ENCODE measurements around the gene SRSF7.

DNA sequence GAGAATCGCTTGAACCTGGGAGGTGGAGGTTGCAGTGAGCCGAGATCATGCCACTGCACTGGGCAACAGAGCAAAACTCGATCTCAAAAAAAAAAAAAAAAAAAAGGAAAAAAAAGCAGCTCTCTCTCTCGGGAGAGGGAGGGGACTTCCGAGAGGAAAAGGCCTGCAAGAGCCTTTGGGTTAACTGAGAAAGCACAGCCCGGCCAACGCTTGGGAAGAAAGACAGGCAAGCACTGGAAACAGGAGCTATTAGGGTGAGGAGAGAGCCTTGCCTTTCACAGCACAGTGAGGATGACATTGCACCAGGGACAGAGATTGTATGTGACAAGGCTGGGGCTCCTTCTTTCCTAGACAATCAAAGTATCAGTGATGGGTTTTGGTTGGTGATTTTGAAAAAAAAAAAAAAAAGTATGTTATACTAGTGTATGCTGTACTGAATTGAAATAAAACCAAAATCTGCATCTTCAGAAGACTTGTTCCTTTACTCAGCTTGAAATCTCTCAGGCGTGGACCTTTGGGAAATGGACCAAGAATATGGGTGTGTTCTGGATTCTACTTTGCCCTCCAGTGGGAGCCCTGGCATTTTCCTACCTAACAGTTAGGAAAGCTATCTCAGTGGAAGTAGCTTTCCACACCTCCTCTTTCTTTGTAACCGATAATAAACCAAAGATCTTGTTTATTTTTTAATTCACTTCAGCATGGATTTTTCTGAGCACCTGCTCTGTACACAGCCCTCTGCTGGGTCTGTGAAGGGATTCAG is 16.7 kb downstream of the SRSF7 start:
- TF ChIP-seq, protein P1, sequence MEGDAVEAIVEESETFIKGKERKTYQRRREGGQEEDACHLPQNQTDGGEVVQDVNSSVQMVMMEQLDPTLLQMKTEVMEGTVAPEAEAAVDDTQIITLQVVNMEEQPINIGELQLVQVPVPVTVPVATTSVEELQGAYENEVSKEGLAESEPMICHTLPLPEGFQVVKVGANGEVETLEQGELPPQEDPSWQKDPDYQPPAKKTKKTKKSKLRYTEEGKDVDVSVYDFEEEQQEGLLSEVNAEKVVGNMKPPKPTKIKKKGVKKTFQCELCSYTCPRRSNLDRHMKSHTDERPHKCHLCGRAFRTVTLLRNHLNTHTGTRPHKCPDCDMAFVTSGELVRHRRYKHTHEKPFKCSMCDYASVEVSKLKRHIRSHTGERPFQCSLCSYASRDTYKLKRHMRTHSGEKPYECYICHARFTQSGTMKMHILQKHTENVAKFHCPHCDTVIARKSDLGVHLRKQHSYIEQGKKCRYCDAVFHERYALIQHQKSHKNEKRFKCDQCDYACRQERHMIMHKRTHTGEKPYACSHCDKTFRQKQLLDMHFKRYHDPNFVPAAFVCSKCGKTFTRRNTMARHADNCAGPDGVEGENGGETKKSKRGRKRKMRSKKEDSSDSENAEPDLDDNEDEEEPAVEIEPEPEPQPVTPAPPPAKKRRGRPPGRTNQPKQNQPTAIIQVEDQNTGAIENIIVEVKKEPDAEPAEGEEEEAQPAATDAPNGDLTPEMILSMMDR (IDR thresholded peaks at IDR 0.05; ENCODE audit: borderline replicate concordance, extremely low read depth, low read length, poor library complexity, severe bottlenecking), result no peak
- TF ChIP-seq EZH2 (IDR thresholded peaks at IDR 0.05; ENCODE audit: borderline replicate concordance, low read depth, low read length, severe bottlenecking), result no peak

All from DND-41 (cell line).